ENCODE data around the gene SULT2B1. TPM values are rescaled to one million over a fixed set of nuclear protein-coding genes. Genes with fewer than 3 reads are reported as not detected.
A peak's percentile ranks its signal among the peaks of the same experiment; 100 is the strongest.

SULT2B1 gene
- total RNA-seq, 2 donors from 2014 or later: not detected

- no peaks in the 10 kb centered on the region for H3K27me3 ChIP-seq (replicated peaks; ENCODE audit: insufficient read depth)
- ATAC-seq (ENCODE audit: insufficient number of reproducible peaks, low FRiP score, low read depth) (peak; percentile 61), DNase-seq (ENCODE audit: low spot score) (no peak)
- H3K9me3 ChIP-seq: no peaks in the 10 kb centered on the region
- H3K4me3 ChIP-seq: peak within 1 kb of the TSS; percentile 84
- peak; percentile 93 for TF ChIP-seq CTCF (IDR thresholded peaks at IDR 0.05)
- peak within 1 kb of the TSS; percentile 85 to 88 for H3K27ac ChIP-seq
- H3K4me1 ChIP-seq (ENCODE audit: control insufficient read depth in 1 of 2, low read depth in 2 of 2): peaks cover 6 to 17% of the 10 kb centered on the region in 2 donors
- H3K36me3 ChIP-seq: no peaks in the 10 kb centered on the region
These were observed 94.2 kb downstream of the SULT2B1 start, which contains the start of gene CA11 for GRCh38 chr19:48646001-48646721. CA11 (minus strand) TSS chr19:48646187; CDS start chr19:48645632, 555 bp downstream.

- Histone ChIP-seq H3K9me3 (no peaks in the 10 kb centered on the region), H3K4me3 (peak overlapping the region; percentile 84), H3K27me3 (replicated peaks; ENCODE audit: insufficient read depth) (no peaks in the 10 kb centered on the region), H3K27ac (peak overlapping the region; percentile 85 to 88), H3K36me3 (no peaks in the 10 kb centered on the region), H3K4me1 (ENCODE audit: control insufficient read depth in 1 of 2, low read depth in 2 of 2) (peaks cover 6 to 17% of the 10 kb centered on the region in 2 donors)
- DNase-seq (ENCODE audit: low spot score): no peak
- no peak for TF ChIP-seq CTCF (IDR thresholded peaks at IDR 0.05)
- no peak for ATAC-seq (ENCODE audit: insufficient number of reproducible peaks, low FRiP score, low read depth)
These were observed 94.8 kb downstream of the SULT2B1 start for GRCh38 chr19:48646722-48647216.

- Histone ChIP-seq H3K4me3 (no peak overlapping the region), H3K36me3 (no peaks in the 10 kb centered on the region), H3K27ac (no peak overlapping the region), H3K4me1 (ENCODE audit: control insufficient read depth in 1 of 2, low read depth in 2 of 2) (peaks cover 6 to 17% of the 10 kb centered on the region in 2 donors), H3K27me3 (replicated peaks; ENCODE audit: insufficient read depth) (no peaks in the 10 kb centered on the region), H3K9me3 (no peaks in the 10 kb centered on the region)
- DNase-seq (ENCODE audit: low spot score): no peak
- no peak for TF ChIP-seq CTCF (IDR thresholded peaks at IDR 0.05)
- ATAC-seq (ENCODE audit: insufficient number of reproducible peaks, low FRiP score, low read depth): no peak
These were observed 96.2 kb downstream of the SULT2B1 start for GRCh38 chr19:48648134-48648533.

Other genes with a start within 250 kb of the SULT2B1 start
- gene EMP3, start 226.6 kb upstream of the SULT2B1 start, total RNA-seq: 10 to 100 TPM; 61.7 to 95.7 TPM
- gene TMEM143, start 188.2 kb upstream of the SULT2B1 start, total RNA-seq: 10 to 100 TPM in 1 of 2 donors, 1 to 10 TPM in 1; 6.3 to 18.4 TPM
- not detected for gene SYNGR4, start 187.8 kb upstream of the SULT2B1 start, total RNA-seq
- gene KDELR1, start 160.6 kb upstream of the SULT2B1 start, total RNA-seq: 10 to 100 TPM; 65.6 to 79.9 TPM
- gene GRIN2D, start 158.5 kb upstream of the SULT2B1 start, total RNA-seq: under 1 TPM in 1 of 2 donors, not detected in 1; 0.68 TPM
- gene GRWD1, start 106.2 kb upstream of the SULT2B1 start, total RNA-seq: 10 to 100 TPM; 17.5 to 38.3 TPM
- gene KCNJ14, start 96.6 kb upstream of the SULT2B1 start, total RNA-seq: 1 to 10 TPM in 1 of 2 donors, under 1 TPM in 1; 0.27 to 1.2 TPM
- gene CYTH2, start 82.8 kb upstream of the SULT2B1 start, total RNA-seq: 10 to 100 TPM; 50.6 to 79.4 TPM
- 1 to 10 TPM in 1 of 2 donors, under 1 TPM in 1; 0.41 to 4.5 TPM for gene LMTK3, start 40.3 kb upstream of the SULT2B1 start, total RNA-seq
- gene SPACA4, start 54.6 kb downstream of the SULT2B1 start, total RNA-seq: not detected
- 1 to 10 TPM in 1 of 2 donors, not detected in 1; 2.0 TPM for gene FAM83E, start 62.9 kb downstream of the SULT2B1 start, total RNA-seq
- 1,000 to 10,000 TPM; 1,120 to 1,389 TPM for gene RPL18, start 67.0 kb downstream of the SULT2B1 start, total RNA-seq
- gene SPHK2, start 67.3 kb downstream of the SULT2B1 start, total RNA-seq: 10 to 100 TPM; 16.2 to 49.0 TPM
- 10 to 100 TPM in 1 of 2 donors, 1 to 10 TPM in 1; 3.9 to 15.0 TPM for gene DBP, start 85.2 kb downstream of the SULT2B1 start, total RNA-seq
- gene CA11, start 94.0 kb downstream of the SULT2B1 start, total RNA-seq: 1 to 10 TPM; 3.0 to 4.6 TPM
- 1 to 10 TPM in 1 of 2 donors, under 1 TPM in 1; 0.54 to 2.8 TPM for gene NTN5, start 120.8 kb downstream of the SULT2B1 start, total RNA-seq
- gene FUT2, start 143.8 kb downstream of the SULT2B1 start, total RNA-seq: 1 to 10 TPM in 1 of 2 donors, not detected in 1; 2.3 TPM
- gene MAMSTR, start 167.6 kb downstream of the SULT2B1 start, total RNA-seq: not detected
- gene RASIP1, start 188.4 kb downstream of the SULT2B1 start, total RNA-seq: 10 to 100 TPM; 11.6 to 12.3 TPM
- not detected for gene IZUMO1, start 194.7 kb downstream of the SULT2B1 start, total RNA-seq
- gene FUT1, start 200.5 kb downstream of the SULT2B1 start, total RNA-seq: under 1 TPM; 0.27 to 0.99 TPM
- not detected for gene FGF21, start 203.4 kb downstream of the SULT2B1 start, total RNA-seq